ENCODE results near the gene NKTR.
"Not testable (repeated sequence)": the region's sequence is repeated elsewhere in the genome, so short reads cannot be mapped to it uniquely, and the experiment has no call there.

The NKTR gene

GRCh38 chr3:42600111-42600957 lies at the start of gene NKTR:
Gene NKTR, plus strand, starts transcription at chr3:42600686. Its CDS starts 321 bp downstream, at chr3:42601007.
- H3K4me3 ChIP-seq (replicated peaks; ENCODE audit: low read depth, low read length): peak within 1 kb of the TSS; percentile 91
- TF ChIP-seq CTCF (IDR thresholded peaks at IDR 0.05; ENCODE audit: low read length, missing control alignments): no peak

GRCh38 chr3:42552830-42553229 lies 47.7 kb upstream of the NKTR start:
- no peak for TF ChIP-seq CTCF (IDR thresholded peaks at IDR 0.05; ENCODE audit: low read length, missing control alignments)
- no peak for DNase-seq (ENCODE audit: low read depth)
- H3K4me3 ChIP-seq (replicated peaks; ENCODE audit: low read depth, low read length): no peak overlapping the region

More at GRCh38 chr3:42600111-42600957, at the start of gene NKTR:
- DNase-seq (ENCODE audit: low read depth): peak; percentile 99

- H3K4me3 ChIP-seq (replicated peaks; ENCODE audit: low read depth, low read length): no peak overlapping the region
- no peak for DNase-seq (ENCODE audit: low read depth)
Observed at GRCh38 chr3:42556089-42556632, 44.3 kb upstream of the NKTR start.

GRCh38 chr3:42556817-42557216 lies 43.7 kb upstream of the NKTR start:
- not testable (repeated sequence) for DNase-seq (ENCODE audit: low read depth)

More at GRCh38 chr3:42556089-42556632, 44.3 kb upstream of the NKTR start:
- TF ChIP-seq CTCF (IDR thresholded peaks at IDR 0.05; ENCODE audit: low read length, missing control alignments): no peak

GRCh38 chr3:42557854-42558253 lies 42.6 kb upstream of the NKTR start:
- no peak for DNase-seq (ENCODE audit: low read depth)
- no peak overlapping the region for H3K4me3 ChIP-seq (replicated peaks; ENCODE audit: low read depth, low read length)

More at GRCh38 chr3:42556817-42557216, 43.7 kb upstream of the NKTR start:
- H3K4me3 ChIP-seq (replicated peaks; ENCODE audit: low read depth, low read length): not testable (repeated sequence)

GRCh38 chr3:42562047-42562907 lies 38.2 kb upstream of the NKTR start:
- H3K4me3 ChIP-seq (replicated peaks; ENCODE audit: low read depth, low read length): no peak overlapping the region
- TF ChIP-seq CTCF (IDR thresholded peaks at IDR 0.05; ENCODE audit: low read length, missing control alignments): no peak
- DNase-seq (ENCODE audit: low read depth): no peak

More at GRCh38 chr3:42557854-42558253, 42.6 kb upstream of the NKTR start:
- no peak for TF ChIP-seq CTCF (IDR thresholded peaks at IDR 0.05; ENCODE audit: low read length, missing control alignments)
